Measurements from ENCODE around the gene RFC5.

Gene RFC5

DNA sequence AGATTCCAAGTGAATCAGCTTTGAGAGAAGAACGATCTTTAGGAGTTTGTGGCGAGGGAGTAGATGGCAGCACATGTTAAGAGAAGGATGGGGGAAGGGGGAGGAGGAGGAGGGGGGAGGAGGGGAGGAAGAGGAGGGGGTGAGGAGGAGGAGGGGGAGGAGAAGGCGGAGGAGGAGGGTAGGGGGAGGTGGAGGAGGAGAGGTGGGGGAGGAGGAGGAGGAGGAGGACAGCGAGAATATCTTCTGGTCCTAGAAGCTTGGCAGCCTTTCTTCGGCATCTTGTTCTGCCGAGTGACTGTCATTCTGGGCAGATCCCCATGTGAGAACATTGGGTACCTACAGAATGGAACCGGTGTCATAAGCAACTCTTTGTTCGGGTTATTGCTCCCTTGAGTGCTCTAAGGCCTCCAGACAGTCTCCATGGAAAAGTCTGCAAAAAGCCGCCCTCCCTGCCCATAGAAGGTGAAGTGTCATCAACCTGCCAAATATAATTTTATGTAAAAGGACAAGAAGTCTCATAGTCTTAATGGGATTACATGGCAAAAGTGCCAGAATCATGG lies 6.9 kb downstream of the RFC5 start:
- TF ChIP-seq, protein P1, sequence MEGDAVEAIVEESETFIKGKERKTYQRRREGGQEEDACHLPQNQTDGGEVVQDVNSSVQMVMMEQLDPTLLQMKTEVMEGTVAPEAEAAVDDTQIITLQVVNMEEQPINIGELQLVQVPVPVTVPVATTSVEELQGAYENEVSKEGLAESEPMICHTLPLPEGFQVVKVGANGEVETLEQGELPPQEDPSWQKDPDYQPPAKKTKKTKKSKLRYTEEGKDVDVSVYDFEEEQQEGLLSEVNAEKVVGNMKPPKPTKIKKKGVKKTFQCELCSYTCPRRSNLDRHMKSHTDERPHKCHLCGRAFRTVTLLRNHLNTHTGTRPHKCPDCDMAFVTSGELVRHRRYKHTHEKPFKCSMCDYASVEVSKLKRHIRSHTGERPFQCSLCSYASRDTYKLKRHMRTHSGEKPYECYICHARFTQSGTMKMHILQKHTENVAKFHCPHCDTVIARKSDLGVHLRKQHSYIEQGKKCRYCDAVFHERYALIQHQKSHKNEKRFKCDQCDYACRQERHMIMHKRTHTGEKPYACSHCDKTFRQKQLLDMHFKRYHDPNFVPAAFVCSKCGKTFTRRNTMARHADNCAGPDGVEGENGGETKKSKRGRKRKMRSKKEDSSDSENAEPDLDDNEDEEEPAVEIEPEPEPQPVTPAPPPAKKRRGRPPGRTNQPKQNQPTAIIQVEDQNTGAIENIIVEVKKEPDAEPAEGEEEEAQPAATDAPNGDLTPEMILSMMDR (IDR thresholded peaks at IDR 0.05; ENCODE audit: low read depth, low read length, missing control alignments): no peak
- in situ Hi-C loops (cut with HindIII; ENCODE audit: low sequenced_read_pairs): no loop called here
- no peak for DNase-seq (ENCODE audit: low read depth)
- no peak overlapping the region for H3K4me3 ChIP-seq (ENCODE audit: low read depth, low read length)

DNA sequence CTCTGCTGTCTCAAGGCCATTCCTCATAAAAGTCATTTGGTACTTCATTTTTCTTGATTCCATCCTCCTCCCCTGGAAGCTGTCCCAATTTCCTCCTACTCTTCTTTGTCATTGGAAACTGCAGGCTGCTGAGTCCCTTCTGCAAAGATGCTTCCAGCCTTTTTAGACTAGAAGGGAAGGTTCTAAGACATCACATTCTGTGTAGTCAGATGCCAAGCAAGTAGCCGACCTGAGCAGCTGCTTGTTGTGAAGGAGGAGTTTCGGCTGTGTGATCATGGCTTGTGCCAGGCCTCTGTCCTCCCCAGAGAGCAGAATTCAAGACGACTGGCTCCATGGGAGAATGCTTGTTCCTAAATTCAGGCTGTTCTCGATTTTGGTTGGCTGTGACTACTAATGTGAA lies 8.7 kb downstream of the RFC5 start:
- TF ChIP-seq, protein P1 (IDR thresholded peaks at IDR 0.05; ENCODE audit: low read depth, low read length, missing control alignments): no peak

DNA sequence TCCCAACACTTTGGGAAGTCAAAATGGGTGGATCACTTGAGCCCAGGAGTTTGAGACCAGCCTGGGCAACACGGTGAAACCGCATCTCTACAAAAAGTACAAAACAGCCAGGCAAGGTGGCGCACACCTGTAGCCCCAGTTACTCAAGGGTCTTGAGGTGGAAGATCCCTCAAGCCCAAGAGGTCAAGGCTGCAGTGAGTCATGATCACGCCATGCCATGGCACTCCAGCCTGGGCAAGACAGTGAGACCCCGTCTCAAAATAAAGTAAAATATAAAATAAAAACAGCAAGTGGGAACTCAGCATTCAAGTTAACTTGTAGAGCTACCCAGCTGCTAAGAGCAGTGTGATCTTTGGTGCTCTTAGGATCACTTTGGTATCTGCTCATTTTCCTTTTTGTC lies 12.7 kb downstream of the RFC5 start:
- TF ChIP-seq, protein P1 (IDR thresholded peaks at IDR 0.05; ENCODE audit: low read depth, low read length, missing control alignments): no peak
- in situ Hi-C loops (cut with HindIII; ENCODE audit: low sequenced_read_pairs): no loop called here
- no peak overlapping the region for H3K4me3 ChIP-seq (ENCODE audit: low read depth, low read length)
- no peak for DNase-seq (ENCODE audit: low read depth)

More for the DNA sequence above, 8.7 kb downstream of the RFC5 start:
- no peak overlapping the region for H3K4me3 ChIP-seq (ENCODE audit: low read depth, low read length)
- in situ Hi-C loops (cut with HindIII; ENCODE audit: low sequenced_read_pairs): no loop called here
- no peak for DNase-seq (ENCODE audit: low read depth)

DNA sequence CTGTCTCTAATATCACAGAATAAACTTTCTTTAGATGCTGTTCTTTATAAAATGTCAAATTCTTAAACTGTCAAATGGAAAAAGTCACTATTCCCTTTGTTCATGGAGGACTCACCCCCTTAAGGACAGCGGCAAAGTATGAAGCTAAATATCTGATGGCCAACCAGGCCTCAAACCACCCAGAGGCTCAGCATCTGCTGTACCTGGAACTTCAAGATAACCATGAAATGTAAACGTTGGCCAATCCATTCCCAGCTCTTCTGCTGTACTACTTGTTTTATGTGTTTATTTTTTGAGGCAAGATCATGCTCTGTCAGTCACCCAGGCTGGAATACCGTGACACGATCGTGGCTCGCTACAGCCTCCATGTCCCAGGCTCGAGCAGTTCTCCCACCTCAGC lies 15.7 kb downstream of the RFC5 start:
- in situ Hi-C loops (cut with HindIII; ENCODE audit: low sequenced_read_pairs): no loop called here
- no peak for DNase-seq (ENCODE audit: low read depth)
- TF ChIP-seq, protein P1 (IDR thresholded peaks at IDR 0.05; ENCODE audit: low read depth, low read length, missing control alignments): no peak
- no peak overlapping the region for H3K4me3 ChIP-seq (ENCODE audit: low read depth, low read length)

DNA sequence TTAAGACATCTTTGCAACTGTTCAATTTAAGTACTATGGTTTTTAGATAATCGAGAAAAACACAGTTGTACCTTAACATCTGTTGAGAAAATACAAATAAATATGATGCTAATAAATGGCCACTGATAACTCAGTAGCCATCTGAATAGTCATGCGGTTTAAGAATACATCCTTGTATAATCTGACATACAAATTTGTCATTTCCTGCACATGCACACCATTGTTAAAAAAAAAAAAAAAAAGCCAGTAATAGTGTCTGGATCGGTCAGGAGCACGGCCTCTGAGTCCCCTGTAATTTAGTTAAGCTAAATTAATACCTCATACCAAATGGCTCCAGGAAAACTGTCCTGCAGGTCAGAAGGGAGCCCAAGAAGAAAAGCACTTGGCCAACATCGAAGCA lies 16.8 kb downstream of the RFC5 start:
- TF ChIP-seq, protein P1 (IDR thresholded peaks at IDR 0.05; ENCODE audit: low read depth, low read length, missing control alignments): no peak
- DNase-seq (ENCODE audit: low read depth): no peak
- in situ Hi-C loops (cut with HindIII; ENCODE audit: low sequenced_read_pairs): no loop called here
- H3K4me3 ChIP-seq (ENCODE audit: low read depth, low read length): no peak overlapping the region

DNA sequence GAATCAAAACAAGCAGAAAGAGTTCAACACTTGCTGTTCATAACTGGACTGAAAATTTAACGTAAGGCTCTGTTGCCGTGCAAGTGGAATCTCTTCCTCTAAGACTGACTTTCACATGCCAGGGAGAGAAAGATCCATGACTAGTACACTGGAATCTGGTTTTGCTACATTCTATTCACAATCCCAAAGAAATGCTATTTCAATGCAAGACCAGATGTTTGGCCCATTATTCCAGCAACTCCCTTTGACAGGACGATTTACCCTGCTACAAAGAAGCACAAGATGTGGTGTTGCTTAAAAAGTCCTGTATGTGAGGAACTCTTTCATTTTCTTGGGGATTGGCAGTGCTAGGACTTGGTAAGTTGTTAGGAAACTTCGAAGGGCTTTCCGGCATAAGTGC lies 17.4 kb downstream of the RFC5 start:
- TF ChIP-seq, protein P1 (IDR thresholded peaks at IDR 0.05; ENCODE audit: low read depth, low read length, missing control alignments): no peak
- in situ Hi-C loops (cut with HindIII; ENCODE audit: low sequenced_read_pairs): no loop called here
- no peak for DNase-seq (ENCODE audit: low read depth)

More for the DNA sequence above, 17.4 kb downstream of the RFC5 start:
- no peak overlapping the region for H3K4me3 ChIP-seq (ENCODE audit: low read depth, low read length)

Data from astrocyte of the cerebellum (primary cell).